HG03060 (cell line): ENCODE results near the gene ABHD17B.
A peak's percentile ranks its signal among the peaks of the same experiment; 100 is the strongest.
"Not testable (repeated sequence)": the region's sequence is repeated elsewhere in the genome, so short reads cannot be mapped to it uniquely, and the experiment has no call there.

Experiments
- ATAC-seq: cut with Tn5 transposase; IDR thresholded peaks from one replicate; pipeline ENCODE4 v1.9.1; 2021; ENCODE audit warnings: low read depth, moderate number of reproducible peaks; ENCODE audit not compliant: unreplicated experiment

ABHD17B gene

DNA sequence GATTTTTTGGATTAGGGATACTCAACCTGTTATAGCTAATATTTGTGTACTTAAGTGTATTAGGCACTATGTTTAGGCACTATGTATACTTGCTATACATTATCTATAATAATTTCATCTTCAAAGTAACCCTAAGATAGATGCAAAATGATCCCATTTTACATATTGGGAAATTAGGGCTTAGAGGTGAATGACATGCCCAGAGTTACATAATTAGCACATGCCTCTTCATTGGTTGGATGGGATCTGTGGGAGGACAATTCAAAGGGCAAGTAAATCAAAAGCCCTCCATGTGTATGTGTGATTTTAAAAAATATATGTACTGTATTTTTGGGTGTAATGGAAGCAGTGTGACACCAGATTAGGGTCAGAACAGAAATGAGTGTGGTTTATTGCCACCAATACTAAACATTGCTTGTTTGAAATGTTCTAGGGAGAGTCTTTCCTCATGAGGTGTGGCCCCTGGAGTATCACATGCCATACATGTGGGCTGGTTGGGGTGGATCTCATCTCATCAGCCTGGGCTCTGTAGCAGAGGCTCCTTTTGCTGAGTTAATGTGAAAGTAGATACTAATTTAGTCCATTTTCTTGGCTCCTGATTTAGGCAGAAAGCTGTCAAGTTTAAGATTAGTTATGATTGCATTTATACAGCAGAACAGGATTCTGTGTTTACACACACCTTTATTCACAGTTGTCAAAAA lies 6.0 kb upstream of the ABHD17B start:
- ATAC-seq = peak; percentile 64

DNA sequence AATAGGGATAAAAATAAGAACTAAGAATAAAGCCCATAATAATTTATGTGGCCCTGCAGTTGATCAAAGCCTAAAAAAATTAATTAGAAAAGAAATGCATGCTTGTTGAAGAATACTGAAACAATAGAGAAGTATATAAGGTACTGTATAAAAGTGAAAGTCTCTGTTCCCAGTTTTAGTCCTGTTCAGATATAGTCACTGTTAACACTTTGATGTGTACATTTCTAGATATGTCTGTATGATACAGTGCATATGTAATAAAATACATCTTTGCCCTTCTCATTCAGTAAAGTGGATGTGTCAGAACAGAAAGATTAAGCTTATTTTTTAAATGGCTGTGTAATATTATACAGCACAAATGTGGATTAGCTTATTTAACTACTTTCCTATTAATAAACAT lies 4.5 kb upstream of the ABHD17B start:
- no peak for ATAC-seq

DNA sequence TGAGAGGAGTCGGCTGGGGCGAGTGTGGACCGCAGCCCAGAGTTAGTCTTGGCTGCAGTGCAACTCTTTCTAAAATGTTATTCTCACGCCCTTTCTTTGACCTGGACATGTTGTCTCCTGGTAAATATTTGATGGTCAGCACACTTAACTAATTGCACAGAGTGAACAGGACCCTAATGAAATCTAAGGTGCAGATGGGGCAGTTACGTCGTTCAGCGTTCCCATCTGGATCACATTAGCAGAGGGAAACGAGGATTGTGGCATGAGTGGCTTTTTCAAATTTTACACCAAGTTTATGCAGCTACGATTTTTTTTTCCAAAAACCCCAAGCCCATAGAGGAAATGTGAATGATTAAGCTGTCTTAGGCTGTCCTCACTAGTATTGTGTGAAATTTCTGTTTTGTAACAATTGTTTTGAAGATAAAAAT lies 929 bp upstream of the ABHD17B start:
- ATAC-seq = no peak

DNA sequence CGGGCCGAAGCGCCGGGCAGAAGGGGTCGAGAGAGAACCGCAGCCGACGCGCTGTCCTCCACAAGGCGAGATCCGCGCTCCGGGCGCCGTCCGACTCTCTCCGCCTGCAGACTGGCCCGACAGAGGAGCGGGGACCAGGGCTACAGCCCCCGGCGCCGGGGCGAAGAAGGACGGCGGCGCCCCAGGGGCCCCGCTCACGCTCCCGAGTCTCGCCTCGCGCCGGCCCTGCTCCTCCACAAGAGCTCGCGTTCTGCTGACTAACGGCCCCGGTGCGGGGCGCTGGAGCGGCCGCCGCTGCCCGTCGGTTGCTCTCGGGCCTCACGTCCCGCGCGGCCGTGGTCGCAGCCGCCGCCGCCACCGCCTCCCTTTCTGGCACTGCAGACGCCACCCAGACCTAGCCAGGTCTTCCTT lies 338 bp downstream of the ABHD17B start:
- ATAC-seq = no peak

DNA sequence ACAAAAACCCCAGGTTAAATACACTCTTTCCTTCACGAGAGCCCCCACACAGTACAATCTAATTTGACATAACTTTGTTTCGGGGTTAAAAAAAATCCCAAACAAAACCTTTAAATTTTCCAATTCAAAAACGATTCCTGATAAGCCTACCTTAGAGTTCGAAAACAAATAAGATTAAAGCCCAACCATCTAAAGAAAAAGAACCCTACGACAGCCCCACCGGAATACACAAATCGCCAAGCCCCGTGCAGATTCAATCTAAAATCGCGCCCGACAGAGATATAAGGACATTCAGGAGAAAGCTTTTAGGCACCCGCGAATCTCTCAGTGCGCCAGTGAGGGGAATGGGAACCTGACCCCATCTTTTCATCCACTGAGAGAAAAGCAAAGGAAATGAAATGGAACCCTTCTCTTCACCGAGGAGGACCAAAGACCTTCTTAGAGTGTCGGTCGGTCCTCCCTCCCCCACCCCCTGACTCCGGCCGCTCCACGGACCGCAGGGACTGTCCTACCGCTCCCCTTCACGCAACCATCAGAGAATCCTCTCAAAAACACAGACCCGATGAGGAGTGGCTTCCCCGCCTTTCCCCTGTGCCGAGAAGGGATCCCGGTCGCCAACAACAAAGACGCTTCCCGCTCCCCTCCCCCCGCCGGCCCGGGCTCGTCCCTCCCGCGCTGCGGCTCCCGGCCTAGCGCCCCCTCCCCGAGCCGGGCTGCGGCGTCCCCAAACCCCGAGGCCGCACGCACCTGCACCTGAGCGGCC lies 925 bp downstream of the ABHD17B start:
- ATAC-seq = no peak

DNA sequence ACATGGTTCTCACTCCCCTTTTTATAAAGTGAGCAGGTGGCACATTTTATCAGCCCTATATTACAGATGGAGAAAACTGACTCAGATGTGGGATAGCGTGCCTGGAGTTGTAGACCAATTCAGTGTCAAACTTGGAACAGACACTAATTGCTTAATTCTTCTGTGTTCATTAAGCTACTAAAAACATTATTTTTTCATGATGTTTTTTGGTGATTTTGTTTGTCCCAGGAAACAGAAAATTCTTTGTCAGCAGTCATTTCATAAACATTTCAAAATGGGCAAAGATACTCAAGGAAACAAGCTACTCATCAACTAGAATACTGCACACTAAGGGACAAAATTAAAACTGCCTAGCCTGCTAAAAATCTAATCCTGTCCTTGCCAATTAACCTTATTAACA lies 2.2 kb downstream of the ABHD17B start:
- ATAC-seq = no peak

DNA sequence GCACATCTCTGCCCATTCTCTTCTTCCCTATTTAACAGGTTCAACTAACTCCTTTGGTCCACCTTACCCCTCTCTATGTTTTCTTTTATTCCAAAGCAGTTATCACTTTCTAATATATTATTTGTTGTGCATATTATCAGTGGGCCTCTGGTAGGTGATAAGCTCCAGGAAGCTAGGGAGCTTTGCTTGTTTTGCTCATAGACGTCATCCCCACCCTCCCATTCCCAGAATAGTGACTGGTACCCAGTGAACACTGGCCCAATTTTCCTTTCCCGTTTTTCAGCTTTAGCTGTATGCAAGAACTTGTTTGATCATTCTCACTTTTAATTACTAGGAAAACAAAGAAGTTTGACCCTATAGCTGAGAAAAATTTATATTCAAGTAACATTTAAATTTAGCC lies 6.9 kb downstream of the ABHD17B start:
- ATAC-seq = no peak

DNA sequence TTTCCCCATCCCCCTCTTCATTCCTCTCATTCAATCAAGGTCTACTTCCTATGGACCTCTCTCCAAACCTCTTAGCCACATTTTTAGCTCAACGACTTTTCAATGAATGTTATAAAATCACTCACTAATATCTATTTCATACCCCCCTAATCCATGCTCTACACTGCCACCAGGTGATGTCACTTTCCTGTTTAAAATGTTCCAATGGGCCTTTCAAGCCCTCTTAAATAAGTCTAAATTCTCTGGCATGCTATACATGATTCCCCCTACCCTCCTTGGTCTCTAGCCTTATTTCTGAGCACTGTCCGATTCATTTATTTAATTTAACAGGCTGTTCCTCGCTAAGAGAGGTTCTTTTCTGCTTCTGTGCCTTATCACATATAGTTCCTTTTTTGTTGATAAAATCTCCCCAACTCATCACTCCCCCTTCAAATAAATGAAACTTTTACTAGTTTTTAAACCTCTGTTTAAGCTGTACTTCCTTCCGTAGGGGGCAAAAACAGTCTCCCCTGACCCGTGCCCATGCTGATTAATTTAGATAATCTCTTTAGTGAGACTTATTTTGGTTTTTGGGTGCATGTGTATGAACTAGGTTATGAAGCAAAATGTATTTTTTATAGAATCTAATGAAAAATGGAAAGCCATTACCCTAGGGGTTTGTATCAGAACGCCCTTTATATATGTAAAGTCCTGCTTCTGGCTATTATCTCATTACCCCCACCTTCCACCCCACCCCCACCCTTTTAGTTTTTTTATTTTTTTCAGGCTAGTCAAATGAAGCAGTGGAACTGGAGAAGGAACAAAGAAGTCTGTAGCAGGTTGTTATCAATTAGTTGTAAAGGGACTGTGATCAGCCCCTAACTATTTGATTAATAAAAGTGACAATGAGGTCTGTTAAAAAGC lies 9.0 kb downstream of the ABHD17B start:
- no peak for ATAC-seq

DNA sequence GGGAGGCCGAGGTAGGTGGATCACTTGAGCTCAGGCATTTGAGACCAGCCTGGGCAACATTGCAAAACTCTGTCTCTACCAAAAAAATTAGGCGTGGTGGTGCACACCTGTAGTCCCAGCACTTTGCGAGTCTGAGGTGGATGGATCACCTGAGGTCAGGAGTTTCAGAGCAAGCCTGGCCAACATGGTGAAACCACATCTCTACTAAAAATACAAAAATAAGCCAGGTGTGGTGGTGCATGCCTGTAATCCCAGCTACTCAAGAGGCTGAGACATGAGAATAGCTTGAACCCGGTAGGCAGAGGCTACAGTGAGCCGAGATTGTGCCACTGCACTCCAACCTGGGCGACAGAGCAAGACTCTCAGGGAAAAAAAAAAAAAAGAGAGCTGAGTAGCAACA lies 12.2 kb downstream of the ABHD17B start:
- ATAC-seq = not testable (repeated sequence)

DNA sequence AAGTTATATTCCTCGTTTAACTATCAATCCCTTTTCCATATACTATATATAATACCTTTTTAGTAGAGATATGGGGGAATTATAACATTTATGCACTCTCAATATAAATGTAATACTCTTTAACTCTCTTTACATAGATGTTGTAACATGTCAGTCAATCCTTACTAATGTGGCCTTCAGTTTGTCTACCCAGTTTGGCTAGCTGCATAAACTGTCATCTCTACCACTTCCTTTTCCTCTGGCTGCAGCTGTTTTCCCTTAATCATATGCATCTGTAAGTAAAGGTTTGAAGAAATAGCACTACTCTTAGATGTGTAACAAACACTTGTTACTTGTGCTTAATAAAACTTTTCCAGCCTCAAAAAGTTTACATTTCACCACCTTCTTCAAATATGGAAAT lies 13.4 kb downstream of the ABHD17B start:
- no peak for ATAC-seq

DNA sequence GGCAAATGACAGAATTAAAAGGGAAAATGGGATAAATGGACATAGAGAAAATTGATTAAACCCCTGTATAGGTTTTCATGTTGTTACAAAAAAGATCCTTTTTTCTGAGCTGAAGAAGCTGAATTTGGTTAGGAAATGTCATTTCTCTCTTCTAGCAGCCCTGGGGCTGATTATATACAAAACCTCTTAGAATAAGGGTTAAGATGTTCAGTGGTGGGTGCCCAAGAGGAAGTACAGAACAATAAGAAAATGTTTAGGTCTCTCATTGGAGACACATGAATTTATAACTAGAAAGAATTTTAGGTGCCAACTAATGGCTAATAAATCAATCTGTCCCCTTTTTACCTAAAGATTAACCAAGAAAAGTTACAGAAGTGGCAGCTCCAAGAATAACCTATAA lies 14.2 kb downstream of the ABHD17B start:
- no peak for ATAC-seq

DNA sequence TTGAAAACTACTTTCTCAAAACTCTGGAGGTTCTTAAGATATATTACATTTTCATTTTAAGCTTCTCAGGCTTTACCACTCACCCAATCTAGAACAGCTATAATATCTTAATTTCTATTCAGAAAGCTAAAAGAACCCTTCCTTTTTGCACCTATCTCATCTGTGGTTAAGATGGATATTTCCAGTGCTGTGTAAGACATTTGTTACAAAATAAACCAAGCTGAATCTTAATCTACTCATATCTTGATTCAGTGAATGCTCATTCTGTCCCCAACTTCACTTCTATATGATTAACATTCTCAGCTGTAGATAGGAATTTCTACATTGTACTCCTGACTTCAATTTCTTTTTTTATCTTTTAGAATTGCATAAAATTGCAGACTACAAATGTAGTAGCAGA lies 15.0 kb downstream of the ABHD17B start:
- no peak for ATAC-seq

DNA sequence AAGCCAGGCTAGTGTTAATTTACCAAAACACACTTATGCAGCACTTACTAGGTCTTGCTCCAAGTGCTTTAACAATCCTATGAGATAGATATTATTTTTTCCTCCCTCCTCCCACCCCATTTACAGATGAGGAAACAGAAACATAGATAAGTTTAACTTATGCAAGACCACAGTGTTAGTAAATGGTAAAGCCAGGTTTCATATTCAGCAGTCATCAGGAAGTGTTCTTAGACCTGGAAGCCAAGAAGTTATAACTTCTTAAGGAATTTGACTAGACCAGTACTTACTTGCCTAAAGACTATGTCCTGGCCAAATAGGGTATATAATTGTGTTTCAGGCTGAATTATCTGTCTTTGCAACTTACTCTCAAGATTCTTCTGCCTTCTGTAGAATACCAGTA lies 15.9 kb downstream of the ABHD17B start:
- no peak for ATAC-seq

DNA sequence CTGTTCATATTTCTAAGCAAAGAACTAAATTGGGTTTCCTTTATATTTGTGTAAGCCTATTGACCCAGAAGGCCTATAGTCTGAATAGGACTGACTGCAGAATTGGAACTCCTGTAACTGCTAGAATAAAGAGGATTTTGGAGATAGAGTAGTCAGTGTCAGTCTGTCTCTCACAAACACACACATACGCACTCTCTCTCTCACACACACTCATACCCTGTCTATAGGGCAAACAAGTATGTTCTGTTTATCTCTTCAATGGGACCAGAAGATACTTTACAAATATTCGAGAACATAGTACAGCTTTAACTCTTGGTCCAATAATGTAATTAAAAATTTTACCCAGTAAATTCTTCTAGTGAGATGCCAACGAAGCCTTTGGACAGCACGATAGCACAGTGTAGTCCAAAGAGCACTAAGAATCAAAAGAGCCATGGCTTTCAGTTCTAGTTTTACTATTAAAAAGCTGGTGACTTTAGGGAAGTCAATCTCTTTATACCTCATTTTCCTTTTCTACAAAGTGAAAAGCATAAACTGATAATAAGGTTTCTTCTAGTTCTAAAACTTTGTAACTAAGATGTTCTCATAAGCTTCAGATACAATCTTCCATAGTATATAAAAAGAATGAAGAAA lies 19.3 kb downstream of the ABHD17B start:
- ATAC-seq = no peak

DNA sequence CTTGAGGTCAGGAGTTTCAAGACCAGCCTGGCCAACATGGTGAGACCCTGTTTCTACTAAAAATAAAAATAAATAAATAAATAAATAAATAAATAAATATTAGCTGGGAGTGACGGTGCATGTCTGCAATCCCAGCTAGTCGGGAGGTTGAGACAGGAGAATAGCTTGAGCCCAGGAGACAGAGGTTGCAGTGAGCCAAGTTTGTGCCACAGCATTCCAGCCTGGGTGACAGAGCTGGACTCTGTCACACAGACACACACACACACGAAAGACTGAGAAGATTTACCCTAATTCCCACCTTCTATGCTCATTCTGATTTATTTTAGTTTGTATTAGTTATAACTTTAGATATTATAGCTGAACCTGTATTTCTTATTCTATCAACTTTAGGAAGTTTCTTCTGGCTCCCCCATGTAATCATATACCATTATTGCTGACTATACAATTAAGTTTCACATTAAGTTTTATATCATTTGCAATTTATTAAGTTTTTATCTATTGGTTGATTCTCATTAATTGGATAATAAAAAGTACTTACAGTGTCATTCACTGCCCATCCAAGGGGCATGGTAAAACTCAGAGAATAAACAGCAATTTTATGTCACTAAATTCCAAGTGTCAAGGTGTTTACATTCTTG lies 20.8 kb downstream of the ABHD17B start:
- no peak for ATAC-seq

DNA sequence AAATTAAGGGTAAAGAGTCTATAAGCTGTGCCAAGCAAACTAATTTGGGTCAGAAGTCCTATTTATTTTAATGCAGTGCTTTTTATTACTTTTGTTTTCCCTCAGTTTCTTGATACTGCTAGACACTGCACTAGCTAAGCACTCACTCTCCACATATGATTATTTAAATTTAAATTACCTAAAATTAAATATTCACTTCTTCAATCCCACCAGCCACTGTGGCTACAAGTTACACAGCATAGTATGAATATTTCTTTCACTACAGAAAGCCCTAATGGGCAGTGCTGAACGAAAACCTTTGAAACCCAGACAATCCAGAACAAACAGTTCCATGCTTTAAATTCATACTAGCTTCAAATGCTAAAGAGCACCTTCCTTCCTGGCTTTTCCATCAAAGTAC lies 23.6 kb downstream of the ABHD17B start:
- ATAC-seq = no peak

DNA sequence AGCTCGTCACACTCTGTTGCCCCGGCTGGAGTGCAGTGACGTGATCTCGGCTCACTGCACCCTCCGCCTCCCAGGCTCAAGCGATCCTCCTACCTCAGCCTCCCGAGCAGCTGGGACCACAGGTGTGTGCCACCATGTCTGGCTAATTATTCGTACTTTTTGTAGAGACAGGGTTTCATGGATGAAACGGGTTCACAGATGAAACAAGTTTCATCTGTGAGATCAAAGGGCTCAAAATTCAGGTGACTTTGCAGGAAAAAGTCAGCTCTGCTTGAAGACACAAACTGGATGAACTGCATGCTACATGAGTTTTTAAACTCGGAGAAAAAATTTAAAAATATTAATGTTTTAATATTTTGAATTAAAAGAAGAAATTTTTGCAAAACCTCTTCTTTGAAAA lies 24.5 kb downstream of the ABHD17B start:
- ATAC-seq = no peak

DNA sequence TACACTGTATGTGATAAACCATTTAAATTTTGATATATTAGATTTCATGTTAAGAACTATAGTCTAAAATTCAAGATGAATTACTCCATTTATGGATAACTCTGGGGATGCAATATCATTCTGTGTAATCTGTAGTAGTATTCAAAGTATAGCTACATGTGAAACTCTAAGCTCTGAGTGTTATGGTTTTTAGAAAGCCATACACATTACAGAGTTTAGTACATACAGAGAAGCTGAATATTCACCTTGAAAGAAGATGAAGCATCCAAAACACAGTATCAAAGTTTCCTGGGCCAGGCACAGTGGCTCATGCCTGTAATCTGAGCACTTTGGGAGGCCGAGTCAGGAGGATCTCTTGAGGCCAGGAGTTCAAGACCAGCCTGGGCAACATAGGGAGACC lies 25.0 kb downstream of the ABHD17B start:
- ATAC-seq = no peak

DNA sequence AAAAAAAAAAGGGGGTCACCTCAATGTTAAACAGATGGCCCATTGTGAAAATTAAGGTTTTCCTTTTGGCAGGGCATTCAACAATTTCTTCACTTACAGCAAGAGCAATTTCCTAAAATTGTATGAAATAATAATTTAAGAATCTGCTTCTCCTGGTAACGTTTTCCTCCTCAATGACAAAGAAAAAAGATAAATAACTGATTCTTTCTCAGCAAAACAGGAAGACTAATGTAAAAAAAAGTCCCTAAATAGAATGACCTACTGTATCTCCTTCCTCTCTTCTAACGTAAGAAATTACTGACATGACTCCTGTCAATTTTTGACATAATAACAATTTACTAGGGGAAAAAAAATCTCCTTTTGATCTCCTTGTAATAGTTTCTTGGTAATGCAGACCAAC lies 25.5 kb downstream of the ABHD17B start:
- ATAC-seq = no peak

DNA sequence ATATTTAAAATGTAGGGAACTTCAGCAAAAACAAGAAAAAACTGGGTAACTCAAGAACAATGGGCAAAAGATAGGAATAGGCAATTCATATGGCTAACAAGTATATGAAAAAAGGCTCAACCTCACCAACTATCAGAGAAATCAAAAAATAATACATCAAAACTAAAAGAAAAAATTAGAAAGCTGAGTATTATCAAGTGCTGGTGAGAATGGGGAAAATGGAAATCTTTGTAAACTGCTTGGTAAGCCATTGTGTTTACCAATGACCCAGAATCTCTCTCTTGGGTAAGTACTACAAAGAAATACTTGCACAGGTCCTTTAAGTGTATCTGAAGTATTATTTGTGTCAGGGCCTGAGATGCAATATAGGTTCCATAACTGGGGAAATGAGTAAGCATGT lies 27.0 kb downstream of the ABHD17B start:
- no peak for ATAC-seq
